ENCODE measurements around the gene TTI1. TPM values are rescaled to one million over a fixed set of nuclear protein-coding genes. Genes with fewer than 3 reads are reported as not detected.

The TTI1 gene
- total RNA-seq, 1 donor from 2014 or later = 13.4 TPM

GRCh38 chr20:37934634-37935375 is 98.5 kb downstream of the TTI1 start:
- no peaks in the 10 kb centered on the region for H3K9me3 ChIP-seq (ENCODE audit: insufficient read depth, low read depth, low read length)
- peaks cover 5% of the 10 kb centered on the region for H3K9me3 Mint-ChIP-seq (ENCODE audit: unreplicated experiment)
- H3K27me3 Mint-ChIP-seq (ENCODE audit: low read depth, unreplicated experiment) = peaks cover 23% of the 10 kb centered on the region
- H3K9ac ChIP-seq (ENCODE audit: low read length) = no peak overlapping the region
- H3K4me1 Mint-ChIP-seq (ENCODE audit: low read depth, unreplicated experiment) = no peaks in the 10 kb centered on the region
- no peaks in the 10 kb centered on the region for H3K4me1 ChIP-seq (ENCODE audit: insufficient read depth, low read length)
- FAIRE-seq (no peak), DNase-seq (ENCODE audit: low read depth) (no peak)
- no peak overlapping the region for H3K4me3 Mint-ChIP-seq (ENCODE audit: unreplicated experiment)
- H3K27ac ChIP-seq (ENCODE audit: low read depth, low read length) = no peak overlapping the region
- H3K79me2 ChIP-seq (ENCODE audit: insufficient read depth, low read length) = no peaks in the 10 kb centered on the region
- peaks cover 15% of the 10 kb centered on the region for H3K36me3 Mint-ChIP-seq (ENCODE audit: low read depth, unreplicated experiment)
- H3K27ac Mint-ChIP-seq (ENCODE audit: unreplicated experiment) = no peak overlapping the region
- H3K4me3 ChIP-seq (ENCODE audit: insufficient read depth, low read depth, low read length) = no peak overlapping the region
- no peaks in the 10 kb centered on the region for H3K36me3 ChIP-seq (ENCODE audit: insufficient read depth, low read length)
- TF ChIP-seq EZH2 (IDR thresholded peaks at IDR 0.05; ENCODE audit: insufficient read depth, low read length) = no peak
- no peak for TF ChIP-seq CTCF (IDR thresholded peaks at IDR 0.05; ENCODE audit: insufficient read depth, low read depth, low read length)
- no peak overlapping the region for H3K4me2 ChIP-seq (ENCODE audit: low read length)
- no peak overlapping the region for H2AFZ ChIP-seq (ENCODE audit: low read depth, low read length)
- no peaks in the 10 kb centered on the region for H4K20me1 ChIP-seq (ENCODE audit: insufficient read depth, low read length)
- peaks cover 4% of the 10 kb centered on the region for H3K27me3 ChIP-seq (ENCODE audit: insufficient read depth, low read length)

- DNase-seq (ENCODE audit: low read depth) (no peak), FAIRE-seq (no peak)
- Histone ChIP-seq H3K27ac (ENCODE audit: low read depth, low read length) (no peak overlapping the region), H3K9me3 (ENCODE audit: insufficient read depth, low read depth, low read length) (no peaks in the 10 kb centered on the region), H4K20me1 (ENCODE audit: insufficient read depth, low read length) (peaks cover 6% of the 10 kb centered on the region), H3K4me3 (ENCODE audit: insufficient read depth, low read depth, low read length) (no peak overlapping the region), H3K4me1 (ENCODE audit: insufficient read depth, low read length) (no peaks in the 10 kb centered on the region), H3K79me2 (ENCODE audit: insufficient read depth, low read length) (no peaks in the 10 kb centered on the region), H3K4me2 (ENCODE audit: low read length) (no peak overlapping the region), H3K9ac (ENCODE audit: low read length) (no peak overlapping the region), H3K27me3 (ENCODE audit: insufficient read depth, low read length) (peaks cover 4% of the 10 kb centered on the region), H3K36me3 (ENCODE audit: insufficient read depth, low read length) (no peaks in the 10 kb centered on the region), H2AFZ (ENCODE audit: low read depth, low read length) (no peak overlapping the region)
- no peak overlapping the region for H3K4me3 Mint-ChIP-seq (ENCODE audit: unreplicated experiment)
- H3K27ac Mint-ChIP-seq (ENCODE audit: unreplicated experiment) = no peak overlapping the region
- peaks cover 29% of the 10 kb centered on the region for H3K27me3 Mint-ChIP-seq (ENCODE audit: low read depth, unreplicated experiment)
- TF ChIP-seq EZH2 (IDR thresholded peaks at IDR 0.05; ENCODE audit: insufficient read depth, low read length) = no peak
- TF ChIP-seq CTCF (IDR thresholded peaks at IDR 0.05; ENCODE audit: insufficient read depth, low read depth, low read length) = no peak
- H3K4me1 Mint-ChIP-seq (ENCODE audit: low read depth, unreplicated experiment) = no peaks in the 10 kb centered on the region
- H3K9me3 Mint-ChIP-seq (ENCODE audit: unreplicated experiment) = peaks cover 5% of the 10 kb centered on the region
- peaks cover 15% of the 10 kb centered on the region for H3K36me3 Mint-ChIP-seq (ENCODE audit: low read depth, unreplicated experiment)
Observed at GRCh38 chr20:37933786-37934633, 99.2 kb downstream of the TTI1 start.

Other genes starting within 250 kb of the TTI1 start
- gene VSTM2L, start 130.3 kb downstream of the TTI1 start, total RNA-seq = 17.7 and 18.5 TPM in 2 replicates
- gene RPRD1B, start 290 bp upstream of the TTI1 start, total RNA-seq = 20.7 and 21.6 TPM in 2 replicates
- gene TGM2, start 131.8 kb upstream of the TTI1 start, total RNA-seq = 48.2 and 98.9 TPM in 2 replicates
- gene KIAA1755, start 227.3 kb upstream of the TTI1 start, total RNA-seq = 0.77 and 1.1 TPM in 2 replicates